Stromal cell of bone marrow (primary cell): ENCODE data around the gene RMC1.
"Not testable (repeated sequence)": the region's sequence is repeated elsewhere in the genome, so short reads cannot be mapped to it uniquely, and the experiment has no call there.

ENCODE experiments used
- DNase-seq: peaks from one replicate; pipeline ENCODE4 v3.0.0-alpha.2; 2012; ENCODE audit warnings: low read depth

The RMC1 gene

GRCh38 chr18:23532848-23533247 lies 29.5 kb downstream of the RMC1 start:
- no peak for DNase-seq

DNA sequence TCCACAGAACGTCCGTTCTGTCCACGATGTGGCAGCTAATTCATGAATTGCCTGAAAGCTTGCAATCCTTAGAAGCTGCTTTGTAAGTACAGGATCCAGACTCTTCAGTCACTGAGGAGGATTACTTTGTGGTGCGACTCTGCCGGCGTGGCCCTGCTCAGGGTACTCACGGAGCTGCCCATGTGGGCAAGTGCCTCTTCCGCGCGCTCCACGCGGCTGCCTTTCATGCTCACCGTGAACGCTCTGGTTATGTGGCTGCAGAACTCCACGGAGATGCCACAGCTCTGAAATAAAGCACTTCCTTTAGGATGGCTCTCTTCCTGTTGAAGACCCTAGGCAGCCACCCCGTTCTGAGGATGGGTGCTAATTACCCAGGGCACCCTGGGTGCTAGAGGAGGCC lies 31.0 kb downstream of the RMC1 start:
- DNase-seq, result no peak

DNA sequence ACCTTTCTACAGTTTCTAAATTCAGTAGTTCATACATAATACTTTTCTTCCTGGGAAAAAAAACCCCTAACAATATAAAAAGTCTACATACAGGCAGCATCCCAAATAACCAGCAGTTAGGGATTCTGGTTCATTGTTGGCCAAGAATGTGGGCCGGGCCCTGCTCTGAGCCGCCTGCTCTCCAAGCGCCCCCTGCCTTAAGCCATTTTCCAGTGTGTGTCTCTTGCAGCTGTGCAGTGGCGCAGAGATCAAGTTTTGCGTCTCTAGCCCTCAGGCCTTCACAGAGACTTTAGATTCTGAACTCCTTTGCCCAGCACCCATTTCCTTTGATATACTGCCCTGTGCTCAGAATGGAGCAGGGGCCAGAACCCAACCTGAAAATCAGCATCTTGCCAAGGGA lies 32.9 kb downstream of the RMC1 start:
- no peak for DNase-seq

DNA sequence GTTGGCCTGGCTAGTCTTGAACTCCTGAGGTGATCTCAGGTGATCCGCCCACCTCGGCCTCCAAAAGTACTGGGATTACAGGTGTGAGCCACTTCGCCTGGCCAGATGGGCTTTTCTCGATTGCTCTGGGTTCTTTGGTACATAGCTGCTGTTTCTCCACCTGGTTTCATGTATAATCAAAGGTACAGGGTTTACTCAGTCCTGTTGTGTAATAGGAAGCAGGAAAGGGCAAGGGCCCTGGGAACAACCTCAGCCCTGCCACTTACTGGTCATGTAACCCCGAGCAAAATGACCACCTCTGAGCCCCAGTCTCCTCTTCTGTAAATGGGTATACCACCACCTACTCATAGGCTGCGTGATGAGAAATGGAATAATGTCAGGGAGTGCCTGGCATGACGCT lies 34.0 kb downstream of the RMC1 start:
- DNase-seq, result no peak

DNA sequence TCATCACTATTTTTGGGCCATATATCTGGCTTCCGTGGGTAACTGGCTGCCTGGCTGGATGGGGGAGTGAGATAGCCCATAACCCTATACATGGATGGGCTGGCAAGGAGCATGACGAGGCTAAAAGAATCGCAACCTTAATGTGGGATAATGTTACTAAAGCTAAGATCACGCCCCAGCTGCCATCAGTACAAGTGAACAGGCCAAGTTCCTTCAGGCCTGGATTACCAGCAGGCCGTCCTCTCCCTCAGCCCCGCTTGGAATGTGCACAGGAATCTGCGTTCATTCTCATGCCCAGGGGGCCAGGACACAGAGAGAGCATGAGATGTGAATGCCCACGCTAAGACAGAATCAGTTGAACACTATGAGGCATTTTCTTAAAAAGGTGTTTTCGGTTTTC lies 34.7 kb downstream of the RMC1 start:
- no peak for DNase-seq

DNA sequence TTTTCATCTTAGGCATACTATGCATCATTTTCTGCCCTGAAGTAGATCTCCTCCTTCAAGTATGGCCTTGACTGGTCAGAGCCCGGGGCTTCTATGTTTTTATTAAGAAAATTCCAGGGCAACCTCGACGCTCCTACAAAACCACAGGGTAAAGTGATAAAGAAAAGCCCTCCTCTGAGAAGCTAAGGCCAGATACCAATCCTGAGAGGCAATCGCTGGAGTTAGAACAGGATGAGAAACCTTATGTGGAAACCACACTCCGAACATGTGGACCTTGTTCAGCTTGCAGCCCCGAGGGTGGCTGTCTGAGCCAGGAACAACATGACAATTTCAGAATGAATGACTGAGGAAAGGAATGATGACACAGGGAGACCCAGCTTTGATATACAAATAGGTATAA lies 35.6 kb downstream of the RMC1 start:
- no peak for DNase-seq

- no peak for DNase-seq
These were observed 36.0 kb downstream of the RMC1 start for GRCh38 chr18:23539296-23539695.

- DNase-seq, result no peak
These were observed 36.7 kb downstream of the RMC1 start for GRCh38 chr18:23539911-23540525.

DNA sequence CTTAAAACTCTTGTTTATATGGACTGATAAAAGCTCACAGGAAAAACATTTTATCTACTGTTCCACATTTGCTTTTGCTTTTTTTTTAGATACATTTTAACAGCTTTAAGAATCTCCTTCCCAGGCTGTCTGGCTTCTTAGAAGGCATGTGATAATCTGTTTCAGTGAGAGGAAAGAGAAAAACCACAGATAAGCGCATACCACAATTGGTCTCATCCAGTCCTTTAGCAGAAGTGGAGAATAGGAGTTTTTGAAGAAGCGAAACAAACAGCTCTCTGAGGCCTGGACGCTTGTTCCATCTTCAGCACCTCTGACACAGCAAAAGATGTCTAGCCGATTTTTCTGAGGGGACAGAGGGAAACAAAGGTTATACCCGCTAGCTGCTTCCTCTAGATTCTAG lies 37.6 kb downstream of the RMC1 start:
- no peak for DNase-seq

DNA sequence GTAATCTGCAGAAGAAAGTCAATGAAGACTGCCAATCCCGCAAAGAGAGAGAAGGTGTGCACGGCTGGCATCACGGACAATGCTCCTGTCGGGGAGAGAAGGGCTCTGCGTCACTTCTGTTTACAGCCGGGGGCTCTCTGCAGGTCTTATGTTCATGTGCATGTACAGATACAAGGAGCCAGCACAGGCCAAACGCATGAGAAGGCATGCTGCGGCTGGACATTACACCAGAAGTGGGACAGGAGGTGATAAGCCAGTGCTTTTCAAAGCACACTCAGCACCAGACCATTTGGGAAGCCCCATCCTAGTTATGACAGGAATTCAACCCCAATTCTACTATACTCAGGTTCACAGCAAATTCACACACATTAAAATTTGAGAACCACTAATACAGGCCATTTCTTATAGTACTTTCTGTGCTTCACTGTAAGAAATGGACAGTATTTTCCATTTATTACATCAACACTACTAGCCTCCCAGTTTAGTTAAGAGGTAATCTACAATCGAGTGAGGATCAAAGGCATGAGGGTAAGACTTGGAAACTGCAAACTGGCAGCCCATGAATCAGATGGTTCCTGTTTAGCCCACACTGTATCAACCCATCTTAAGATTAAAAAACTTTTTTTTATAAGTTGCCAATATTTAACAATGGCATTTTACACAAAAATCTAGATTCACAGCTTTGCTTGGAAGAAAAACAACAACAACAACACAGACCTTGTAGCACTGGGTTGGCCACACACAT lies 38.2 kb downstream of the RMC1 start:
- no peak for DNase-seq

- no peak for DNase-seq
These were observed 39.1 kb downstream of the RMC1 start for GRCh38 chr18:23542461-23542860.

- DNase-seq, result no peak
These were observed 42.0 kb downstream of the RMC1 start for GRCh38 chr18:23545247-23545789.

GRCh38 chr18:23547306-23547705 lies 44.0 kb downstream of the RMC1 start:
- no peak for DNase-seq

- DNase-seq, result no peak
These were observed 44.5 kb downstream of the RMC1 start for GRCh38 chr18:23547846-23548245.

DNA sequence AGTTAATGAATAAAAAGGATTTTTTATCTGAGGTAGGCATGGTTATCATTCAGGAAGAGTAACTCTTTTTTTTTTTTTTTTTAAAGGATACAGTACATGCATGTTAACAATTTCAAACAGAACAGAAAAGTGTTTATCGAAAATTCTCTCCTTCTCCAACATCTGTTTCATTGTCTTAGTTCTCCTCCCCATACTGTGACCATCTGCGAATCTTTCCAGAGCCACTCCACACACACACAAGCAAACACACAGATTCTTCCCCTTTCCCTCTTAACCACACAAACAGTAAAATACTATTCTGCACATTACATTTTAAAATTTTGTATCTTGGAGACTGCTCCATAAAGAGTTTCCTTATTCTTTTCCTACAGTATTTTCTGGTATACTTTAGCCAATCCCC lies 45.0 kb downstream of the RMC1 start:
- DNase-seq, result no peak

- DNase-seq, result no peak
These were observed 45.4 kb downstream of the RMC1 start for GRCh38 chr18:23548719-23549118.

- DNase-seq, result no peak
These were observed 47.6 kb downstream of the RMC1 start for GRCh38 chr18:23550898-23551297.

DNA sequence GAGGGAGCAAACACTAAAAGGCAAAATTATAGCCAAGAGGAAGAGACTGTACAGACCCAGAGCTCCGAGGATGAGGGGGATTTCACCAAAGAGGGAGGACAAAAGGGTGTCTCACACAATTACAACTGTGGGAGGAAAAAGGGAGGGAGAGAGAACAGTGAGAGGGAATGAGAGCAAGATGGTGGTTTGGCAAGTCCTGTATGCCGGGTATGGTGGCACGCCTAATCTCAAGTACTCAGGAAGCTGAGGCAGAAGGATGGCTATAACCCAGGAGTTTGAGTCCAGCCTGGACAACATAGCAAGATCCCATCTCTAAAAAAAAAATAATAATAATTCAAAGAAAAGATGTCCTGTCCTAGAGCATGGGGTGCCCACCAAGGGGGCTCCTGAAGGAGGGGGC lies 48.7 kb downstream of the RMC1 start:
- DNase-seq, result no peak

- no peak for DNase-seq
These were observed 49.2 kb downstream of the RMC1 start for GRCh38 chr18:23552505-23552904.

DNA sequence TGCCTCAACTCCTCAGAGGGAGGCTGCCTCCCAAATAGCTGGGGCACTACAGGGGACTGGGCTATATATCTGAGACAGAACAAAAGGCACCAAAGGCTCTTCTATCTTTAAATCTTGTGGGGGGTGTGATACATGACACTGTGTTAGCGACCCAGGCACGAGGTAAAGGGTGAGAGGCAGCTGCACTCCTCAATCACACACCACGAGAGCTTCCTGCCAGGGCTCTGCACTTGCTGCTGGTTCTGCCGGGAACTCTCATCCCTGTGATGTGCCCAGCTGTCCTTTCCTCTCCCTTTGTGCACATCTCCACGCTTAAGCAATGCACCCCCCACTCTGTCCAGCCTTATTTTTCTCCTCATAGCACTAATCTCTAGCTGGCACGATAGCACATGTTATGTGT lies 50.6 kb downstream of the RMC1 start:
- DNase-seq, result no peak

DNA sequence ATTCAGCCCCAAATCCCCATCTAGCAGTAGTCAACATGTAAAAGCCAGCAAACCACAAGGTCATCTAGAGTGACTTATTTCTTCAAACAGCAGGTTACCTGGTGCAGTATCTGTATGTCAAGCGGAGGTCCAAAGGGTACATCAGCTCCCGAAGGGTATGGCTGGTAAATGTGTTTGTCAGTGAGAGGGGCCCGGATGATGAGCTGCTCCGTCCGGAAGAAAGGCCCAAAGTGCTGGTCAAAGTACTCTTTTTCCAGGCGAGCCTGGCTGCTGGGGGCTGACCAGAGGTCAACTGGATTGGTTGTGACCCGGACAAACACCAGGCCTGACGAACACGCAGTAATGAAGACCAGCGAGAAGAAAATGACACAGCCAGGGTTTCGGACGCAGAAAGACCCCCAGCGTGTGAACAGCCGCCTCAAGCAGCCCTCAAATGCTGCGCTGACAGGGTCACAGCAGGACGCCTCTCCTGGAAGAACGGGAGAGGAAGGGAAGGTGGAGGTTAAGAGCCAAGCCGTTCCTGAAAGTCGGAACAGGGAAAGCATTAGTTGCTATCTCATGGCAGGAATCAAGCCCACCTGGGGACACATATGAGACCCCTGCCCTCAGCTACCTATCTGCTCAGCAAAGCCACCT lies 53.0 kb downstream of the RMC1 start:
- DNase-seq, result no peak

DNA sequence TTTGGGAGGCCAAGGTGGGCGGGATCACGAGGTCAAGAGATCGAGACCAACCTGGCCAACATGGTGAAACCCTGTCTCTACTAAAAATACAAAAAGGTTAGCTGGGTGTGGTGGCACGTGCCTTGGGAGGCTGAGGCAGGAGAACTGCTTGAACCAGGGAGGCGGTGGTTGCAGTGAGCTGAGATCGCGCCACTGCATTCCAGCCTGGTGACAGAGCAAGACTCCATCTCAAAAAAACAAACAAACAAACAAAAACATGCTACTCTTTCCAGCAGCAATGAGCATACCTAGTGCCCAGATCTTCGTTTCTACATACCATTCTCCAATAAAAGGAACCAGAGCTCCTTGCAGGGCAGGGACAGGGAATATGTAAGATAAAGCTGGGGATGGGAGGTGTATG lies 54.2 kb downstream of the RMC1 start:
- DNase-seq, result not testable (repeated sequence)

- no peak for DNase-seq
These were observed 56.9 kb downstream of the RMC1 start for GRCh38 chr18:23560186-23560585.
